Measurements from ENCODE around the gene PSMA6. TPM values are rescaled to one million over a fixed set of nuclear protein-coding genes. Genes with fewer than 3 reads are reported as not detected.

PSMA6 gene
- total and polyA plus RNA-seq, 2 of the 8 experiments (the other 6 are each of a cell fraction or from before 2014, with no cell fraction given): 180 to 238 TPM

GRCh38 chr14:35247777-35248475 lies 44.3 kb upstream of the PSMA6 start (continued):
- no peak for TF ChIP-seq E2F6 (IDR thresholded peaks at IDR 0.05)
- TF ChIP-seq ASH2L (IDR thresholded peaks at IDR 0.05; ENCODE audit: low read length): no peak
- no peak for TF ChIP-seq SP1 (IDR thresholded peaks at IDR 0.05; ENCODE audit: low read depth, low read length)
